NCI-H748 treated with DMSO at 0.1 percent for 48 hours (cell line): ENCODE data around the gene RFXANK.

Source experiments
- DNase-seq: peaks from one replicate; lab custom pipeline; 2025; lab: John Stamatoyannopoulos, UW

The RFXANK gene

GRCh38 chr19:19232261-19232721, 40.2 kb downstream of the RFXANK start:
- no peak for DNase-seq

- DNase-seq: no peak
Measured at GRCh38 chr19:19234220-19234816, 42.3 kb downstream of the RFXANK start.

GRCh38 chr19:19236173-19236572, 44.1 kb downstream of the RFXANK start:
- no peak for DNase-seq

- DNase-seq: no peak
Measured at GRCh38 chr19:19238126-19238894, 46.3 kb downstream of the RFXANK start.

GRCh38 chr19:19239675-19240074, 47.6 kb downstream of the RFXANK start:
- no peak for DNase-seq

GRCh38 chr19:19240476-19240875, 48.4 kb downstream of the RFXANK start:
- DNase-seq: no peak

- no peak for DNase-seq
Measured at GRCh38 chr19:19250196-19250801, 58.2 kb downstream of the RFXANK start.
